Hepatocyte (in vitro differentiated cells): ENCODE measurements around the gene HAND2. TPM values are rescaled to one million over a fixed set of nuclear protein-coding genes. Genes with fewer than 3 reads are reported as not detected.

ENCODE experiments used
- DNase-seq: peaks from one replicate; pipeline ENCODE4 v3.0.0-alpha.2; 2016; ENCODE audit warnings: low spot score
- H2AFZ ChIP-seq: fragments of 200-600 bp; sonication (generic); 2 replicates; pipeline ENCODE4 v1.6.0; 2016; ENCODE audit warnings: antibody characterized with exemption, mild to moderate bottlenecking
- H3K27ac ChIP-seq: fragments of 200-600 bp; sonication (generic); 2 replicates; pipeline ENCODE4 v1.5.1; 2016; ENCODE audit warnings: mild to moderate bottlenecking
- H3K27me3 ChIP-seq: fragments of 200-600 bp; sonication (generic); 2 replicates; pipeline ENCODE4 v1.6.1; 2016
- H3K36me3 ChIP-seq: fragments of 200-600 bp; sonication (generic); replicated peaks from 2 replicates; pipeline ENCODE4 v1.5.1; 2016; ENCODE audit warnings: low read depth; ENCODE audit not compliant: insufficient read depth
- H3K4me1 ChIP-seq: fragments of 200-600 bp; sonication (generic); 2 replicates; pipeline ENCODE4 v1.5.1; 2016; ENCODE audit warnings: mild to moderate bottlenecking, moderate library complexity; ENCODE audit not compliant: insufficient read depth
- H3K4me2 ChIP-seq: fragments of 200-600 bp; sonication (generic); 2 replicates; pipeline ENCODE4 v1.6.0; 2016
- H3K4me3 ChIP-seq: fragments of 200-600 bp; sonication (generic); 2 replicates; pipeline ENCODE4 v1.5.1; 2016; ENCODE audit warnings: mild to moderate bottlenecking
- H3K79me2 ChIP-seq: fragments of 200-600 bp; sonication (generic); 2 replicates; pipeline ENCODE4 v1.6.0; 2017; ENCODE audit warnings: mild to moderate bottlenecking
- H3K9me2 ChIP-seq: fragments of 200-600 bp; sonication (generic); replicated peaks from 2 replicates; pipeline ENCODE4 v1.6.0; 2017; ENCODE audit warnings: mild to moderate bottlenecking; ENCODE audit not compliant: insufficient read depth
- H3K9me3 ChIP-seq: fragments of 200-600 bp; sonication (generic); 2 replicates; pipeline ENCODE4 v1.5.1; 2016; ENCODE audit warnings: low read depth, mild to moderate bottlenecking
- H4K20me1 ChIP-seq: fragments of 200-600 bp; sonication (generic); 2 replicates; pipeline ENCODE4 v1.6.0; 2016; ENCODE audit warnings: mild to moderate bottlenecking; ENCODE audit not compliant: insufficient read depth, poor library complexity, severe bottlenecking
- EZH2 ChIP-seq: fragments of 200-600 bp; sonication (generic); IDR thresholded peaks from 2 replicates; pipeline ENCODE4 v1.6.1; 2016; ENCODE audit warnings: antibody characterized with exemption, mild to moderate bottlenecking, borderline replicate concordance
- EZH2phosphoT487 ChIP-seq: fragments of 200-600 bp; sonication (generic); IDR thresholded peaks from one replicate; pipeline ENCODE4 v1.6.1; 2018; ENCODE audit warnings: antibody characterized with exemption, mild to moderate bottlenecking, low read depth, moderate library complexity; ENCODE audit not compliant: unreplicated experiment, severe bottlenecking
- WGBS: methylation state at CpG from one replicate; pipeline ENCODE4 v1.1.6; 2016; ENCODE audit warnings: low lambda C conversion rate; ENCODE audit errors: missing lambda C conversion rate; 5-methylcytosine and 5-hydroxymethylcytosine counted together
- polyA plus RNA-seq: library from polyadenylated mRNA; unstranded; fragments of >200 nt; fragmentation: Nextera tagmentation; extraction: Ambion mirVana; gene quantifications from 2 replicates; pipeline ENCODE4 v1.2.1, GENCODE V29; 2016
- total RNA-seq: library from RNA; depleted of rRNA; stranded (reverse); fragments of >200 nt; gene quantifications from 2 replicates; pipeline ENCODE4 v1.2.3, GENCODE V29; 2014
- TF ChIP-seq, protein P1 (sequence below): fragments of 200-600 bp; sonication (generic); IDR thresholded peaks from 2 replicates; pipeline ENCODE4 v1.5.1; 2016; ENCODE audit warnings: antibody characterized with exemption, mild to moderate bottlenecking; ENCODE audit not compliant: poor library complexity

The HAND2 gene
- total and polyA plus RNA-seq, 2 experiments from 2014 or later: 69.7 to 141 TPM

DNA sequence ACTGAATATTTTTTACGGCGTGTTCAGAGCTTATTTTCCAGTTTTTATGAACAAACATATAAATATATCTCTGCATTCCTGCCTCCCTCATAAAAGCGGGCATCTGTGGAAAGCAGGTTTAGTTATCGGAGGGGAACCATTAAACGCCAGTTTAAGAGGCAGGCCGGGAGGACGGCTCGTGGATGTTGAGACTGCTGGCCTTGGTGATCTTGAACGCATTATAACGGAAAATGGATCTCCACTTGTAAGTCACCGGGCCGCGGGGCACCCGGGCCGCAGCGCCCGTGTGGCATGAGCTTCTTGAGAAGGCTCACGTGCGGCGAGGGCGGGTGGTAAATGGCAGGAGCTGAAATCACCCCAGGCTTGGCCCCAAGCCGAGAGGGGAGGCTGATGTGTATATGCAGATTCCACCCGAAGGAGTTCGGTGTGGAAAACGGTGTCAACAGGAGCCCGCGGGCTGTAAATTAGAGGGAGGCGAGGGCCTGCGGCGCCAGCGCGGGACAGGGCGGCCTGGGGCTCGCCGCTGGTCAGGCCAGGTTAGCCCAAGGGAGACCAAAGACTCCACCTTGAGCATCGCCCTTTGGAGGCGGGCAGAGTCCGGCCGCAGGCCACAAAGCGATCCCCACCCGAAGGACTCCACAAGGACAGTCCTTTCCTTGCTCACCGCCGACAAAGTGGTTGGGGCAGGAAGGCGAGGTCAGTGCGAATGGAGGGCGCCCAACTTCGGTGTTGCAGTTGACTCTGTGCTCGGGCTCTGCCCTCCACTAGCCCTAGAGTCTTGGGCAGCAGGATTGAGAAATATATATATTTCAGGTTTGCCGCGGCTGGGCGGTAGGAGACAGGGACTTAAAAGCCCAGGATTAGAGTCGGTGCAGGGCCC is 1.3 kb upstream of the HAND2 start:
- Histone ChIP-seq H3K27ac (peak overlapping the region; percentile 85), H3K4me1 (no peaks in the 10 kb centered on the region), H3K79me2 (peaks cover 81% of the 10 kb centered on the region), H3K36me3 (no peaks in the 10 kb centered on the region), H3K4me2 (peak overlapping the region; percentile 91), H3K9me3 (no peaks in the 10 kb centered on the region), H3K9me2 (no peaks in the 10 kb centered on the region), H3K4me3 (peak overlapping the region; percentile 70), H2AFZ (peak overlapping the region; percentile 51), H4K20me1 (no peaks in the 10 kb centered on the region), H3K27me3 (peaks cover 78% of the 10 kb centered on the region)
- TF ChIP-seq, protein P1, sequence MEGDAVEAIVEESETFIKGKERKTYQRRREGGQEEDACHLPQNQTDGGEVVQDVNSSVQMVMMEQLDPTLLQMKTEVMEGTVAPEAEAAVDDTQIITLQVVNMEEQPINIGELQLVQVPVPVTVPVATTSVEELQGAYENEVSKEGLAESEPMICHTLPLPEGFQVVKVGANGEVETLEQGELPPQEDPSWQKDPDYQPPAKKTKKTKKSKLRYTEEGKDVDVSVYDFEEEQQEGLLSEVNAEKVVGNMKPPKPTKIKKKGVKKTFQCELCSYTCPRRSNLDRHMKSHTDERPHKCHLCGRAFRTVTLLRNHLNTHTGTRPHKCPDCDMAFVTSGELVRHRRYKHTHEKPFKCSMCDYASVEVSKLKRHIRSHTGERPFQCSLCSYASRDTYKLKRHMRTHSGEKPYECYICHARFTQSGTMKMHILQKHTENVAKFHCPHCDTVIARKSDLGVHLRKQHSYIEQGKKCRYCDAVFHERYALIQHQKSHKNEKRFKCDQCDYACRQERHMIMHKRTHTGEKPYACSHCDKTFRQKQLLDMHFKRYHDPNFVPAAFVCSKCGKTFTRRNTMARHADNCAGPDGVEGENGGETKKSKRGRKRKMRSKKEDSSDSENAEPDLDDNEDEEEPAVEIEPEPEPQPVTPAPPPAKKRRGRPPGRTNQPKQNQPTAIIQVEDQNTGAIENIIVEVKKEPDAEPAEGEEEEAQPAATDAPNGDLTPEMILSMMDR: no peak
- peak; percentile 75 for TF ChIP-seq EZH2
- TF ChIP-seq EZH2phosphoT487: peak; percentile 89
- 13% methylated on average over 51 of the region's 52 CpGs for WGBS
- DNase-seq: peak; percentile 39

DNA sequence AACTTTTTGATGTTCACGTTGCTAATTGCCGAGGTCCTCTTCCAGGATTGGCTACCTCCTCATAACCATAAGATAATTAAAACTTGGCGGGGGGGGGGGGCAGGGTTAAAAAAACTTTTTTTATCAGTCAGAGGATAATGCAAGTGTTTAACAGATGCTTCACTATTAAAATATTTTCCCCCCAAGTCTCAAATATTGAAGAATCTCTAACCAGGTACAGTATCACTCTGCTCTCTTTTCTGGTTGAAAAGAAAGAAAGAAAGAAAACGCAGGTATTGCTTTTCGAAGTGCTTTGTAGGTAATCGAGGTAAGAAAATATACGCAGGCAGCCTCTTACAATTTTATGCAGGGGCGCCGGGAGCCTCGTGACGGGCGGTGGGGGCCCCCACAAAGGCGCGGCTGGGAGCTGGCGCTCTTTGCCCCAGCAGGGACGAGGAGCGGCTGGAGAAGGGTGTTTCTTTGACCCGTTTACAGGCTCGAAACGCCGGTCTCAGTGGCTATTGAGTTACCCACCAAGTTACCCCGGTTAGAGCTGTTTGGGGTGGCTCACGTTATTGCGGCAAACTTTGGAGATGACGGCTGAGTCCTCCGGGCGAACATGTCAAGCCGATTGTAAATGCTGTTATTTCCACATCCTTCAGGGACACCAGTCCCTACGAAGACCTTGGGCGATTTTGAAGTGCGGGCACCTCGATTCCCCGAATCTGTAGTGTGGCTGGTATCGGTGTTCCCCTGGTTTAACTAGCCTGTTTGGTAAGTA is 477 bp upstream of the HAND2 start:
- peak overlapping the region; percentile 70 for H3K4me3 ChIP-seq
- no peaks in the 10 kb centered on the region for H4K20me1 ChIP-seq
- H3K27ac ChIP-seq: peak overlapping the region; percentile 85
- peaks cover 89% of the 10 kb centered on the region for H3K79me2 ChIP-seq
- peak overlapping the region; percentile 91 for H3K4me2 ChIP-seq
- peak overlapping the region; percentile 51 for H2AFZ ChIP-seq
- H3K36me3 ChIP-seq: no peaks in the 10 kb centered on the region
- no peak for DNase-seq
- H3K27me3 ChIP-seq: peaks cover 84% of the 10 kb centered on the region
- H3K9me2 ChIP-seq: no peaks in the 10 kb centered on the region
- no peaks in the 10 kb centered on the region for H3K9me3 ChIP-seq
- H3K4me1 ChIP-seq: no peaks in the 10 kb centered on the region
- 5% methylated on average over 34 of the region's 34 CpGs for WGBS
- TF ChIP-seq, protein P1: no peak
- peak; percentile 61 for TF ChIP-seq EZH2
- TF ChIP-seq EZH2phosphoT487: peak; percentile 27

DNA sequence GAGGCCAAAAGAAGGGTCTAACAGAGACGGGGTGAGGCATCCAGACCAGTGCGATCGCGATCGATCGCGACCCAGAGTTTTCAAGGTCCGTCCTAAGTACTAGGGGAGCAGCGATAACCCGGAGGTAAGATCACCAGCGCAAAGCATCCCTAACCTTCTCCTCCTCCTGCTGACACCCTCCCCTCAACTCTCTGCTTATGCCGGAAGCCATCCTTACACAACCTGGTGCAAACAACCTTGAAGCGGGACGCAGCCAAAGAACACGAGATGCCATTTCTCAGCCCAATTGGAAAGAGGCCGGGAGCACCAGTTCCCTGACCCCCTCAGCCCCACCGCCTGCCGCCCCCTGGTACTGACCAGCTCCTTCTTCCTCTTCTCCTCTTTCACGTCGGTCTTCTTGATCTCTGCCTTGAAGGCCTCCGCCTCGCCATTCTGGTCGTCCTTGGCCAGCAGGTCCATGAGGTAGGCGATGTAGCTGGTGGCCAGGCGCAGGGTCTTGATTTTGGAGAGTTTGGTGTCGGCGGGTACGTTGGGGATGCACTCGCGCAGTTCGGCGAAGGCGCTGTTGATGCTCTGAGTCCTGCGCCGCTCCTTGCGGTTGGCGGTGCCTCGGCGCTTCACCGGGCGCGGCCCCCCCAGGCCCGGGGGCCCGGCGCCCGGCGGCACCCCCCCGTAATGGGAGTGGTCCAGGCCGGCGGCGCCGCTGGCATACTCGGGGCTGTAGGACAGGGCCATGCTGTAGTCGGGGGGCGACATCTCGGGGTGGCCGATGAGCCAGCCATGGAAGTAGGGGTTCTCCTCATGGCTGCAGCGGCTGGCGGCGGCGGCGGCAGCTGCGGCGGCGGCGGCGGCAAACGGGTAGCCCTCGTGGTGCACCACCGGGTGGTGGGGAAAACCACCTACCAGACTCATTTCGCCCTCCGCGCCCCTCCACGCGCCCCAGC is 1.4 kb downstream of the HAND2 start:
- TF ChIP-seq EZH2phosphoT487: no peak
- peak; percentile 78 for TF ChIP-seq EZH2
- TF ChIP-seq, protein P1: no peak
- H3K27ac ChIP-seq: peak overlapping the region; percentile 92
- H3K79me2 ChIP-seq: peaks cover 87% of the 10 kb centered on the region
- no peaks in the 10 kb centered on the region for H4K20me1 ChIP-seq
- no peaks in the 10 kb centered on the region for H3K4me1 ChIP-seq
- peak overlapping the region; percentile 41 for H3K4me3 ChIP-seq
- DNase-seq: no peak
- H3K4me2 ChIP-seq: peak overlapping the region; percentile 77
- no peaks in the 10 kb centered on the region for H3K9me2 ChIP-seq
- no peaks in the 10 kb centered on the region for H3K9me3 ChIP-seq
- WGBS: 4% methylated on average over 50 of the region's 75 CpGs
- H3K27me3 ChIP-seq: peaks cover 86% of the 10 kb centered on the region
- peak overlapping the region; percentile 46 for H2AFZ ChIP-seq
- H3K36me3 ChIP-seq: no peaks in the 10 kb centered on the region
